Brain microvascular endothelial cell (primary cell): ENCODE results near the gene GGTA1.

ENCODE experiments used
- DNase-seq: peaks from one replicate; pipeline ENCODE4 v3.0.0-alpha.2; 2020
- H3K27ac ChIP-seq: fragments of 250-450 bp; sonication (Bioruptor Pico); 2 replicates; pipeline ENCODE4 v1.5.1; 2020; ENCODE audit warnings: mild to moderate bottlenecking, moderate library complexity
- H3K27me3 ChIP-seq: fragments of 250-450 bp; sonication (Bioruptor Pico); replicated peaks from 2 replicates; pipeline ENCODE4 v1.5.1; 2020; ENCODE audit warnings: mild to moderate bottlenecking
- H3K36me3 ChIP-seq: fragments of 250-450 bp; sonication (Bioruptor Pico); replicated peaks from 2 replicates; pipeline ENCODE4 v1.5.1; 2020; ENCODE audit warnings: mild to moderate bottlenecking
- H3K4me3 ChIP-seq: 2 replicates; pipeline ENCODE4 v1.5.1; 2011; ENCODE audit warnings: low read depth, mild to moderate bottlenecking, control low read depth, low read length, moderate library complexity
- in situ Hi-C: cut with HindIII; loops from 2 replicates; pipeline ENCODE4 v1.10.0; 2017; ENCODE audit warnings: low sequenced_read_pairs, low pct_ligation_motif_present
- TF ChIP-seq, protein P1 (sequence below): IDR thresholded peaks from 2 replicates; pipeline ENCODE4 v1.5.1; 2011; ENCODE audit warnings: low read depth, mild to moderate bottlenecking, moderate library complexity, low read length, control low read depth, inconsistent platforms; ENCODE audit errors: missing control alignments

GGTA1 gene

DNA sequence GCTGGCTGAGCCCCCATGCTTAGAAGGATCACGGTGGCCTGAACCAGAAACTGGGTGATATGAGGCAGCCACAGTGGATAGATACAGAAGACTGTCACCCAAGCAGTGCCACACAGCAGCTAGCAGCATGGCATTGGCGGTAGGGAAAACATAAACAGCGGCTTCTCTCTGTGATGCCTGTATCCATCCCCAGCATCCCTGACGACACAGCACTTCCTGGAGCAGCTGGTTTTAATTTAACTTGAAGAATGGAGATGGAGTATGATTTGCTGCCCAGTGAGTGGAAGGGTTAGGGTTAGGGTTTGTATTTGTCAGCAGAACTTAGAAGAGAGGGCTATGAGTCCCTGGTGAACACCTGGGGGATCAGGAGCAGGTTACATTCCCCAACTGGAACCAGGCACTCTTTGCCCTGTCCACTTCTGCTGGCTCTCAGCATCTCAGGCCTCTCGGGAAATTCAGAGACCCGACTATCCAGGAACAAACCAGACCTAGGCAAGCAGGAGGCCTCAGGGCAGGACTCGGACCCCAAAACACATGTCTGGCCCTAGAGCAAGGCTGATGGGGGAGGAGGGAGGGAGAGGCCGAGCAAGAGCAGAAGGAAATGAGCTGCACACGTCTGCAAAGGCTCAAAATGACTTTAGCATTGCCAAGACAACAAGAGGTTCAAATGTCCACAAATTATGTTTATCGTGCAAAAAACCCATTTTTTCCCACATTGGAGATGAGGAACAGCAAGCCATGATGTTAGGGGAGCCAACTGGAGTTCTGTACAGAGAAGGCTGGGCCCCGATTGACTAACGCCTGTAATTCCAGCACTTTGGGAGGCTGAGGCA lies 6.5 kb upstream of the GGTA1 start:
- TF ChIP-seq, protein P1, sequence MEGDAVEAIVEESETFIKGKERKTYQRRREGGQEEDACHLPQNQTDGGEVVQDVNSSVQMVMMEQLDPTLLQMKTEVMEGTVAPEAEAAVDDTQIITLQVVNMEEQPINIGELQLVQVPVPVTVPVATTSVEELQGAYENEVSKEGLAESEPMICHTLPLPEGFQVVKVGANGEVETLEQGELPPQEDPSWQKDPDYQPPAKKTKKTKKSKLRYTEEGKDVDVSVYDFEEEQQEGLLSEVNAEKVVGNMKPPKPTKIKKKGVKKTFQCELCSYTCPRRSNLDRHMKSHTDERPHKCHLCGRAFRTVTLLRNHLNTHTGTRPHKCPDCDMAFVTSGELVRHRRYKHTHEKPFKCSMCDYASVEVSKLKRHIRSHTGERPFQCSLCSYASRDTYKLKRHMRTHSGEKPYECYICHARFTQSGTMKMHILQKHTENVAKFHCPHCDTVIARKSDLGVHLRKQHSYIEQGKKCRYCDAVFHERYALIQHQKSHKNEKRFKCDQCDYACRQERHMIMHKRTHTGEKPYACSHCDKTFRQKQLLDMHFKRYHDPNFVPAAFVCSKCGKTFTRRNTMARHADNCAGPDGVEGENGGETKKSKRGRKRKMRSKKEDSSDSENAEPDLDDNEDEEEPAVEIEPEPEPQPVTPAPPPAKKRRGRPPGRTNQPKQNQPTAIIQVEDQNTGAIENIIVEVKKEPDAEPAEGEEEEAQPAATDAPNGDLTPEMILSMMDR: no peak
- peaks cover 16% of the 10 kb centered on the region for H3K27me3 ChIP-seq
- DNase-seq: no peak
- H3K4me3 ChIP-seq: no peak overlapping the region
- H3K27ac ChIP-seq: no peak overlapping the region
- in situ Hi-C loops: no loop called here
- H3K36me3 ChIP-seq: no peaks in the 10 kb centered on the region

DNA sequence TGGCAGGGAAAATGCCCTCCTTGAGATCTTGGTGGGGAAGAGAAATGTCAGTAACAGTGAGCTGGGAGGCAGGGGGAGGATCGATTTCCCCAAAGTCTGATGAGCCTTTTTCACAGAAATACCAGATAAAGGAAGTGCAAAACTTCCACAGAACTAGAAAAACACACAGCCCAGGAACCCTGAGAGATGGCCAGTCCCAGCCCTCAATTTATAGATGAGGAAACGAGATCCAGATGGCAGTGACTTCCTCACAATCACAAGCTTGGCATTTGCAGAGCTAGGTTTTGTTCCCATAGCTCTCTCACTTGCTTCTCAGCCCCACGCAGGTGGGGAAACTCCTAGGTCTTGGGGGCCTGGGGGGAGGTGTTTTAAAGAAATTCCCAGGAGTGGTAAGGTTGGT lies 3.8 kb upstream of the GGTA1 start:
- DNase-seq: no peak
- H3K4me3 ChIP-seq: no peak overlapping the region
- TF ChIP-seq, protein P1: no peak
- H3K36me3 ChIP-seq: no peaks in the 10 kb centered on the region
- in situ Hi-C loops: no loop called here
- H3K27me3 ChIP-seq: peaks cover 26% of the 10 kb centered on the region
- no peak overlapping the region for H3K27ac ChIP-seq

DNA sequence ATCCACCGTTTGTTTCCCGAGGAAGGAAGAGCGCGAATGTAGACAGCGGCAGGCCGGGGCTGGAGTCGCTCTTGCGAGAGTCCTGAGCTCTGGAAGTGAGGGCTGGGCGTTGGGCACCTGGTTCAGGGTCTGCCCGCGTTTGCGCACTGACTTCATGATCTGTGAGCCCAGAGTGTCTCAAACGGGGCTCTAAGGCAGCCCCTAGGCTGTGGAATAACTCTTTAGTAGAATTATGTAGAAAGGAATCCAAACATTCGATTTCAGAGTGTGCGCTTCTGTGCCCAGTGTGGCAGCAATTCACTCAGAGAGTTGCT lies 478 bp upstream of the GGTA1 start:
- DNase-seq: no peak
- H3K4me3 ChIP-seq: peak overlapping the region; percentile 47
- in situ Hi-C loops: no loop called here
- no peaks in the 10 kb centered on the region for H3K36me3 ChIP-seq
- no peak overlapping the region for H3K27ac ChIP-seq
- peaks cover 15% of the 10 kb centered on the region for H3K27me3 ChIP-seq
- TF ChIP-seq, protein P1: no peak

DNA sequence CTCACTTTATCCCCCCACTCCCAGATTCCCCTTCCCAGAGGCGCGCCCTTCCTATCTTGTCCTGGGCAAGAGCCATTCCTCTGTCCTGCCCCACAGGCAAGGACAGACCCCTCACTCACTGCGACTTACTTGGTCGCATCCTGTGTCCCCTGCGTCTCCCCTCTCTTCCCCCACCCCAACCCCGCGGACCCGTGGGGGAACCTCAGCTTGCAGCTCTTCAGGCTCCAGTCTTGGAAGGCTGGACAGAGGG lies 542 bp downstream of the GGTA1 start:
- Histone ChIP-seq H3K4me3 (peak overlapping the region; percentile 37), H3K27me3 (peaks cover 14% of the 10 kb centered on the region), H3K36me3 (no peaks in the 10 kb centered on the region), H3K27ac (no peak overlapping the region)
- DNase-seq: no peak
- TF ChIP-seq, protein P1: no peak
- in situ Hi-C loops: no loop called here

DNA sequence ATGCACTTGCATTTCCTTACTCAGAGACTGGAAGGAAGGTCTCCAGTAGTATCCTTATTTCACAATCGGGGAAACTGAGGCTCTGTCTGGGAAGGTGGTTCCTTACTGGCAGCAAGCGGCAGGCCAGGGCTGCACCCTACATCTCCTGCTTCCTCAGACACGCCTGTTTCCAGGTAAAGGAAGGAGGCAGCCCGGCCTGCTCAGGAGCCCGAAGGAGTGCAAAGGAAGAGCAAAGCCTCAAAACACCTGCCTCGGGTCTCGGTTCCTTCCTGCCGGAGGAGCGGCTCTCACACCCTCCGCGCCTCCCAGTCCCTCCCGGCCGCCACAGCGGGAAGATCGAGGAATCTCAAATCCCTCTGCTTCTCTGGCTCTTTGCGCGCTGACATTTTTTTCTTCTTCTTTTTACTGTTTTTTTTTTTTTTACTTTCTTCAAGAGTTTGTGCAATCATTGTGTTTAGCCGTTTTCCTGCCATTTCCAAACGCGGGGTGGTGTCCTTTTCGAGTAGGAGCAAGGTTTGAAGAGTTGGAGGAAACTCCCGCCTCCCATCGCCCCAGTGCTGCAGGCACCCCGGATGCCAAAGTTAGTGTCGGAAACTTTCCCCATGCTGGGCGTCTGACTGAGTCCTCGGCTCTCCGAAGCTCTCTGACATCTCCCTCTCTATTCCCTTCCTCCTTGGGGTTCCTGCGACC lies 1.0 kb downstream of the GGTA1 start:
- Histone ChIP-seq H3K4me3 (no peak overlapping the region), H3K27ac (no peak overlapping the region), H3K36me3 (no peaks in the 10 kb centered on the region), H3K27me3 (peaks cover 13% of the 10 kb centered on the region)
- TF ChIP-seq, protein P1: peak; percentile 17
- in situ Hi-C loops: no loop called here
- DNase-seq: no peak

GRCh38 chr9:121498150-121498486 lies 1.5 kb downstream of the GGTA1 start:
- DNase-seq: peak; percentile 81
- Histone ChIP-seq H3K27ac (no peak overlapping the region), H3K4me3 (no peak overlapping the region), H3K36me3 (no peaks in the 10 kb centered on the region), H3K27me3 (peaks cover 10% of the 10 kb centered on the region)
- TF ChIP-seq, protein P1: peak; percentile 79
- in situ Hi-C loops: no loop called here
